ENCODE data around the gene BLZF1. TPM values are rescaled to one million over a fixed set of nuclear protein-coding genes. Genes with fewer than 3 reads are reported as not detected.
A peak's percentile ranks its signal among the peaks of the same experiment; 100 is the strongest.
"Not testable (repeated sequence)": the region's sequence is repeated elsewhere in the genome, so short reads cannot be mapped to it uniquely, and the experiment has no call there.

Gene BLZF1
- polyA plus RNA-seq (2013, experiment 1 of 2; ENCODE audit: insufficient read length), result 16.7 TPM
- 16.9 TPM for polyA plus RNA-seq (2013, experiment 2 of 2; ENCODE audit: insufficient read length)

- DNase-seq, result peak; percentile 97
These were observed at the start of gene BLZF1, which contains the start of gene NME7 for GRCh38 chr1:169367686-169368405. BLZF1 (plus strand) TSS chr1:169368195; CDS start chr1:169369523, 1,328 bp downstream. NME7 (minus strand) TSS chr1:169367797; CDS start chr1:169367710, 87 bp downstream.

GRCh38 chr1:169318536-169319244 is 49.3 kb upstream of the BLZF1 start:
- peak; percentile 46 for DNase-seq

GRCh38 chr1:169321539-169321938 is 46.5 kb upstream of the BLZF1 start:
- peak; percentile 32 for DNase-seq

GRCh38 chr1:169322138-169322537 is 45.9 kb upstream of the BLZF1 start:
- DNase-seq, result no peak

GRCh38 chr1:169325117-169325516 is 42.9 kb upstream of the BLZF1 start:
- no peak for DNase-seq

GRCh38 chr1:169326261-169326955 is 41.6 kb upstream of the BLZF1 start:
- DNase-seq, result no peak

GRCh38 chr1:169326956-169327268 is 41.1 kb upstream of the BLZF1 start:
- DNase-seq, result peak; percentile 11

- no peak for DNase-seq
These were observed 40.1 kb upstream of the BLZF1 start for GRCh38 chr1:169327875-169328274.

GRCh38 chr1:169329383-169329782 is 38.6 kb upstream of the BLZF1 start:
- DNase-seq, result no peak

GRCh38 chr1:169330927-169331326 is 37.1 kb upstream of the BLZF1 start:
- DNase-seq, result no peak

- DNase-seq, result not testable (repeated sequence)
These were observed 33.3 kb upstream of the BLZF1 start for GRCh38 chr1:169334727-169335126.

- not testable (repeated sequence) for DNase-seq
These were observed 30.9 kb upstream of the BLZF1 start for GRCh38 chr1:169336947-169337715.

GRCh38 chr1:169338617-169339016 is 29.4 kb upstream of the BLZF1 start:
- no peak for DNase-seq

GRCh38 chr1:169339773-169340172 is 28.2 kb upstream of the BLZF1 start:
- DNase-seq, result no peak

- no peak for DNase-seq
These were observed 27.1 kb upstream of the BLZF1 start for GRCh38 chr1:169340882-169341281.

- not testable (repeated sequence) for DNase-seq
These were observed 25.9 kb upstream of the BLZF1 start for GRCh38 chr1:169342096-169342495.

GRCh38 chr1:169345511-169345910 is 22.5 kb upstream of the BLZF1 start:
- DNase-seq, result no peak

- no peak for DNase-seq
These were observed 21.9 kb upstream of the BLZF1 start for GRCh38 chr1:169346036-169346589.

GRCh38 chr1:169347688-169348382 is 20.2 kb upstream of the BLZF1 start:
- DNase-seq, result no peak

GRCh38 chr1:169348383-169349036 is 19.5 kb upstream of the BLZF1 start:
- peak; percentile 47 for DNase-seq

- no peak for DNase-seq
These were observed 7.6 kb upstream of the BLZF1 start for GRCh38 chr1:169360415-169360814.
